Stimulated activated CD8-positive, alpha-beta memory T cell treated with anti-CD3 and anti-CD28 coated beads, Interleukin-7, amount 100 ng/mL, for 24 hours (primary cell): ENCODE measurements around the gene TMEM39A.

ENCODE experiments used
- DNase-seq: peaks from one replicate; pipeline ENCODE4 v3.0.0-alpha.2; 2020; ENCODE audit warnings: low read depth

The TMEM39A gene

GRCh38 chr3:119400466-119400865 is 62.9 kb downstream of the TMEM39A start:
- no peak for DNase-seq

DNA sequence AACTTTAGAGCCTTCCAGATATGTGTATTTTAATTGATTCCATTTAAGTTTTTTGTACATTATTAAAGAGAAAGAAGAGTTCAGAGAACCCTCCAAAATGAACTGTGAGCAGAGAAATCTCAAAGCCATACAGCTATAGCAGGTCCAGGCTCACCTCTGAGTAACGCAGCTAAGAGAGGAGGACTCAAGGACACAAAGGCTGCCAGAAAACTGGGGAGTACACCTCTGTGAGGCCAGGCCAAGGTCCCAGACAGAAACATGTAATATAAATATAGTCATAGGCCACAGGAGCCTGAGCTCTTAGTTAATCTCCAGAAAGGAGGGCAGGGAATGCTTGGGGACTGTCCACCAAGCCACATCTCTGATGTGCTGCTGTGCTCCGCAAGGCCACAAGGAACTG is 66.5 kb downstream of the TMEM39A start:
- no peak for DNase-seq

GRCh38 chr3:119395923-119396358 is 67.5 kb downstream of the TMEM39A start:
- DNase-seq = no peak

DNA sequence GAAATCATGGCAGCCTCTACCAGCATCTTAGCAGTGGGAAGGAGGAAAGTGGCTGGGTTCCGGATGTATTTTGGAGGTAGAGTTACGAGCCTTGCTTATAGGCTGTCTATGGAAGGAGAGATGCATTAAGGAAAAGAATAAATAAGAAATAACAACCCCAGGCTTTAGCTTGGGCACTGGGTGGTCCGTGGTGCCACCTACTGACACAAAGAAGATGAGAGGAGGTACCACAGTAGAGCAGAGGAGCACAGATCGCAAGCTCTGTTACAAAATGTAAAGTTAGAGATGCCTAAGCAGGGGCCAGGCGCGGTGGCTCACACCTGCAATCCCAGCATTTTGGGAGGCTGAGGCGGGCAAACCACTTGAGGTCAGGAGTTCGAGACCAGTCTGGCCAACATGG is 74.8 kb downstream of the TMEM39A start:
- no peak for DNase-seq

DNA sequence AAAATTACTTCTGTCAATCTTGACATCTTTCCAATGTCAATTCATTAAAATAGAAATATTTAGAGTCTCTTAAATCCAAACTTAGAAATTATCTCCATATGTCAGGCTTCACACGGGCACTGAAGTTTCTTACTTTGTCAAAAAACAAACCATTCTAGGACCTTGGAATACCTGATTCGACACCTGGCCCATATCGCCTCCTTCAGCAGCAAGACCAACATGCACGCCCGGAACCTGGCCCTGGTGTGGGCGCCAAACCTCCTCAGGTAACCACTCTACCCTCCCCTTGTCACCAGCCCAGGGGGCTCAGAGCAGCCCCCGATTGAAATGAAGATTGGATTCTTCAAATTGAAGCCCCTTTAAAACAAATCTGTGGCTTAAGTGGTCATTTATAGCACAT is 81.3 kb downstream of the TMEM39A start:
- no peak for DNase-seq

GRCh38 chr3:119380697-119381096 is 82.7 kb downstream of the TMEM39A start:
- DNase-seq = no peak
